LNCaP clone FGC (cell line): ENCODE results near the gene POPDC2.

Experiments
- DNase-seq: peaks from one replicate; pipeline ENCODE4 v3.0.0-alpha.2; 2011; ENCODE audit warnings: low read depth
- H3K4me3 ChIP-seq: 2 replicates; pipeline ENCODE4 v1.5.1; 2011; ENCODE audit warnings: mild to moderate bottlenecking, low read depth, low read length, control low read depth
- CTCF ChIP-seq: IDR thresholded peaks from 2 replicates; pipeline ENCODE4 v1.5.1; 2012; ENCODE audit warnings: mild to moderate bottlenecking; ENCODE audit not compliant: control insufficient read depth, insufficient read depth; ENCODE audit errors: extremely low read depth

POPDC2 gene

DNA sequence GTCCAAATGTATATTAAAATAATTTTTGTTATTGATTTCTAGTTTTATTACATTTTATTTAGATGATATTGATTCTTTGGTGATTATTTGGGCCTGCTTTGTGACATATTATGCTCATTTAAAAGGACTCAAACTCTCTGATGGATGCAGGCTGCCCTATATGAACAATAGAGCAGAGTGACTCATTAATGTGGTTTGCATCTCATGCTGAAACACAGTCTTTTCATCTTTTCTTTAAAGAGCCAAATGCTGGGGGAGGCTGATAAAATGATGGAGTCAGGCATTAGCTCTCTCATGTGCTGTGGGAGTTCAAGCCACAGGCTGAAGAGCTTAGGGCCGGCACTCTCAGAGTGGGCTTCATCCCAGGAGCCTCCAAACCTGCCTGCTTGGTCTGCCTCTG is 55.5 kb downstream of the POPDC2 start:
- DNase-seq = no peak
- no peak overlapping the region for H3K4me3 ChIP-seq
- TF ChIP-seq CTCF = no peak

GRCh38 chr3:119602676-119603075 is 57.7 kb downstream of the POPDC2 start:
- TF ChIP-seq CTCF = no peak
- no peak for DNase-seq
- no peak overlapping the region for H3K4me3 ChIP-seq

- no peak overlapping the region for H3K4me3 ChIP-seq
- no peak for DNase-seq
- no peak for TF ChIP-seq CTCF
Observed at GRCh38 chr3:119601154-119601553, 59.2 kb downstream of the POPDC2 start.

DNA sequence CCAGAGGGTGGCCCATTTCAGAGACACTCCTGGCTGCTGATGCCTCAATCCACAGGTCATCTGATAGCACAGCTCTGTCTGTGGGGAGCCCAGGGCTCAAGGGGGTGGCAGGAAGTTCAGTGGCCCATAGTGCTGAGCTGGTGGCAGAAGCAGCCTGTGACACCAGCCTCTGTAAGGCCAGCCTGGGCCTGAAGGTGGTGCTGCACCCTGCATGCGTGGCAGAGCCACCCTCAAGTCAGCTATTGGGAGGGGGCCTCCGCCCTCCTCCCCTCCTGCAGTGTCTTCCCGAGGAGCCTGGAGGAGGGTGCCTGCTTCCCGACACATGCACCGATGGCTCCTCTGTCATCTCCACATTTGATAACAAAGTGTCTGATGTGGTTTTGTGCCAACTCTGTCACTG is 59.7 kb downstream of the POPDC2 start:
- H3K4me3 ChIP-seq = no peak overlapping the region
- 0 out of 2 replicates have a peak, but pooled peaks have one; percentile 2 for TF ChIP-seq CTCF
- no peak for DNase-seq

GRCh38 chr3:119599558-119600174 is 60.7 kb downstream of the POPDC2 start:
- DNase-seq = no peak
- TF ChIP-seq CTCF = no peak
- H3K4me3 ChIP-seq = no peak overlapping the region

GRCh38 chr3:119598410-119599098 is 61.8 kb downstream of the POPDC2 start:
- no peak for DNase-seq
- no peak overlapping the region for H3K4me3 ChIP-seq
- no peak for TF ChIP-seq CTCF
